PC-3 (cell line): ENCODE data around the gene DMD. TPM values are rescaled to one million over a fixed set of nuclear protein-coding genes. Genes with fewer than 3 reads are reported as not detected.

Experiments used
- ATAC-seq: fragments of 200-7000 bp; cut with Tn5 transposase; 2 replicates; pipeline ENCODE4 v1.9.1; 2020; ENCODE audit warnings: mild to moderate bottlenecking, moderate library complexity
- BruUV-seq: library from RNA; stranded (reverse); fragments of 400-500 nt; replicated peaks from 2 replicates; lab custom pipeline; 2021; lab: Mats Ljungman, UMichigan
- CTCF ChIA-PET: fragments of 300-600 bp; sonication (Branson Sonifier 250); formaldehyde crosslinking; loops from one replicate; lab custom pipeline; 2022; ENCODE audit warnings: antibody characterized with exemption; lab: Charles Lee
- POLR2A ChIA-PET: fragments of 300-600 bp; sonication (Branson Sonifier 250); formaldehyde crosslinking; loops from one replicate; lab custom pipeline; 2022; ENCODE audit warnings: antibody characterized with exemption; ENCODE audit not compliant: unreplicated experiment; lab: Charles Lee
- DNase-seq: peaks from one replicate; pipeline ENCODE4 v3.0.0-alpha.2; 2015
- H2AFZ ChIP-seq: fragments of 300-600 bp; sonication (generic); 2 replicates; pipeline ENCODE4 v1.6.0; 2016; ENCODE audit warnings: antibody characterized with exemption, low read length
- H3F3A ChIP-seq: fragments of 300-600 bp; sonication (generic); one replicate; pipeline ENCODE4 v1.6.0; 2017; ENCODE audit warnings: antibody characterized with exemption, low read length, control low read depth, mild to moderate bottlenecking; ENCODE audit not compliant: unreplicated experiment
- H3K27ac ChIP-seq: fragments of 300-600 bp; sonication (generic); 2 replicates; pipeline ENCODE4 v1.5.1; 2016; ENCODE audit warnings: mild to moderate bottlenecking, low read length
- H3K27me3 ChIP-seq: fragments of 300-600 bp; sonication (generic); 2 replicates; pipeline ENCODE4 v1.6.1; 2016; ENCODE audit warnings: low read length, mixed read lengths
- H3K36me3 ChIP-seq: fragments of 300-600 bp; sonication (generic); 2 replicates; pipeline ENCODE4 v1.6.1; 2016; ENCODE audit warnings: low read depth, mixed run types, low read length, mixed read lengths
- H3K4me1 ChIP-seq: fragments of 300-600 bp; sonication (generic); 2 replicates; pipeline ENCODE4 v1.5.1; 2016; ENCODE audit warnings: low read length; ENCODE audit not compliant: insufficient read depth
- H3K4me2 ChIP-seq: fragments of 300-600 bp; sonication (generic); 2 replicates; pipeline ENCODE4 v1.6.0; 2016; ENCODE audit warnings: low read length
- H3K4me3 ChIP-seq: fragments of 300-600 bp; sonication (generic); 2 replicates; pipeline ENCODE4 v1.5.1; 2016; ENCODE audit warnings: mild to moderate bottlenecking, low read length, mixed read lengths
- H3K79me2 ChIP-seq: fragments of 300-600 bp; sonication (generic); 2 replicates; pipeline ENCODE4 v1.6.1; 2017; ENCODE audit warnings: low read length, mixed read lengths
- H3K9ac ChIP-seq: fragments of 300-600 bp; sonication (generic); 2 replicates; pipeline ENCODE4 v1.6.0; 2016; ENCODE audit warnings: mild to moderate bottlenecking, low read length
- H3K9me2 ChIP-seq: fragments of 300-600 bp; sonication (generic); replicated peaks from 2 replicates; pipeline ENCODE4 v1.6.1; 2016; ENCODE audit warnings: mixed run types, low read length, mixed read lengths
- H3K9me3 ChIP-seq: fragments of 300-600 bp; sonication (generic); 2 replicates; pipeline ENCODE4 v1.6.1; 2016; ENCODE audit warnings: low read length, mixed read lengths
- H4K20me1 ChIP-seq: fragments of 300-600 bp; sonication (generic); 2 replicates; pipeline ENCODE4 v1.6.1; 2016; ENCODE audit warnings: low read length, mixed read lengths
- EZH2 ChIP-seq: fragments of 300-600 bp; sonication (generic); IDR thresholded peaks from one replicate; pipeline ENCODE4 v1.6.1; 2017; ENCODE audit warnings: antibody characterized with exemption, mild to moderate bottlenecking, low read length; ENCODE audit not compliant: unreplicated experiment
- EZH2phosphoT487 ChIP-seq: fragments of 300-600 bp; sonication (generic); IDR thresholded peaks from 2 replicates; pipeline ENCODE4 v1.6.1; 2018; ENCODE audit warnings: mild to moderate bottlenecking, antibody characterized with exemption, low read length, borderline replicate concordance
- intact Hi-C: fragments of 100-400 bp; cut with micrococcal nuclease; formaldehyde crosslinking; loops from 2 replicates; pipeline ENCODE4 v1.9.0; 2023
- total RNA-seq: library from RNA; depleted of rRNA; stranded (reverse); fragments of >200 nt; gene quantifications from 2 replicates; pipeline ENCODE4 v1.2.3, GENCODE V29; 2014
- TF ChIP-seq, protein P1 (sequence below): fragments of 300-600 bp; sonication (generic); conservative IDR thresholded peaks from 2 replicates; pipeline ENCODE4 v1.5.1; 2017; ENCODE audit warnings: antibody characterized with exemption, low read depth, mild to moderate bottlenecking, low read length

The DMD gene
- total RNA-seq, 1 experiment from 2014 or later: not detected

DNA sequence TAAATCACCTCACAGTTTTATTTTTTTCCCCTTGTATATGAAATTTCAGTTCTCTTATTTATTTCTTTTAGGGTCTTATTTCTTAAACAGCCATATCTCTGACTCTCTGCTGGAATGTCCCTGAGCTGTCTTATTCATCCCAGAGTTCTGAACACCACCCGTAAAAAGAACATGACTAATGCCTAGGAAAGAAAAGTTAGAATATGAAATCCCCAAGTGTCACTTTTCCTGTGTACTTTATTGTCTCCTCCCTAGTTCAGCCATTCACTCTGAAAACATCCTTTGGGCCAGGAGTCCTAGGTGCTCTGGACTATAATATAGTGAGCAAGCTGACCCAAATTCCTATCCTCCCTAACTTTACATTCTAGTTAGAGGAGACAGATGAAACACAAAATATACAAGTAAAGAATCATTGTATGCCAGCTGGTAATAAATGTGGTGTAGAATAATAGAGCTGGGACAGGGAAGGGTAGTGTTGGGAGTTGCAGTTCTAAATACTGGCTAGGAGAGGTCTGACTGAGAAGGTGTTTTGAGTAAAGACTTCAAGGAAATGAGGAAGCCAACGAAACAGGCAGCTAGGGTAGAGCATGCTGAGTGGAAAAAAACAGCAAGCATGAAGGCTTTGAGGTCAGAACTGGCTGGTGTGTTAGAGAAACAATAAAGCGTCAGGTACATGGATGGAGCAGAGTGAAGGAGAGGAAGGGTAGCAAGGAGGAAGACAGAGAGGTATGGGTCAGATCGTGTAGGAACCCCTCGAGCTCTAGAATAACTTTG, 2098.9 kb downstream of the DMD start:
- Histone ChIP-seq H3K4me1 (no peaks in the 10 kb centered on the region), H3F3A (no peaks in the 10 kb centered on the region), H3K27me3 (no peaks in the 10 kb centered on the region), H3K36me3 (no peaks in the 10 kb centered on the region), H3K27ac (no peak overlapping the region), H3K4me3 (no peak overlapping the region), H3K9ac (no peak overlapping the region), H3K9me2 (no peaks in the 10 kb centered on the region), H3K9me3 (no peaks in the 10 kb centered on the region), H2AFZ (no peak overlapping the region), H3K4me2 (no peak overlapping the region), H3K79me2 (no peaks in the 10 kb centered on the region), H4K20me1 (no peaks in the 10 kb centered on the region)
- DNase-seq (no peak), ATAC-seq (no peak)
- TF ChIP-seq, protein P1, sequence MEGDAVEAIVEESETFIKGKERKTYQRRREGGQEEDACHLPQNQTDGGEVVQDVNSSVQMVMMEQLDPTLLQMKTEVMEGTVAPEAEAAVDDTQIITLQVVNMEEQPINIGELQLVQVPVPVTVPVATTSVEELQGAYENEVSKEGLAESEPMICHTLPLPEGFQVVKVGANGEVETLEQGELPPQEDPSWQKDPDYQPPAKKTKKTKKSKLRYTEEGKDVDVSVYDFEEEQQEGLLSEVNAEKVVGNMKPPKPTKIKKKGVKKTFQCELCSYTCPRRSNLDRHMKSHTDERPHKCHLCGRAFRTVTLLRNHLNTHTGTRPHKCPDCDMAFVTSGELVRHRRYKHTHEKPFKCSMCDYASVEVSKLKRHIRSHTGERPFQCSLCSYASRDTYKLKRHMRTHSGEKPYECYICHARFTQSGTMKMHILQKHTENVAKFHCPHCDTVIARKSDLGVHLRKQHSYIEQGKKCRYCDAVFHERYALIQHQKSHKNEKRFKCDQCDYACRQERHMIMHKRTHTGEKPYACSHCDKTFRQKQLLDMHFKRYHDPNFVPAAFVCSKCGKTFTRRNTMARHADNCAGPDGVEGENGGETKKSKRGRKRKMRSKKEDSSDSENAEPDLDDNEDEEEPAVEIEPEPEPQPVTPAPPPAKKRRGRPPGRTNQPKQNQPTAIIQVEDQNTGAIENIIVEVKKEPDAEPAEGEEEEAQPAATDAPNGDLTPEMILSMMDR: no peak
- TF ChIP-seq EZH2phosphoT487 (no peak), EZH2 (no peak)
- no TSS peak for BruUV-seq
- CTCF ChIA-PET: no interaction called here
- intact Hi-C loops: no loop called here
- POLR2A ChIA-PET: no interaction called here

DNA sequence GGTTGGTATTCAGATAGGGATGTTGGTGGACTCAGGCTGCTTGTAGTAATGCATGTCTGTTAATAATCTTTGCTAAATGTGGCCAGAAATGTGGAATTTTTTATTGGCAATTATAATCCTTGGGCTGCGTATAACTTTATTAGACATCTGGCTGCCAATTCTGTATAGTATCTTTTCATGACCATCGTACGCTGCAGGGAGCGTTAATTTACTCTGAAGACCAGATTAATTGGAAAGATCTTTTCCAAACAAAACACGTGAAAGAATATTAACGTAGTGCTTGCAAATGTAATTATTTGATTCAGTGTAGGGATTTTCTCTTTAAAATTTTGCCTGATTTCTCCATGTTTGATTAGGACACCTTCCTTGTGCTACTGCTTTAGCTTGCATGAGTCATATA, 2100.7 kb downstream of the DMD start:
- DNase-seq (no peak), ATAC-seq (no peak)
- no peak overlapping the region for H2AFZ ChIP-seq
- no peak overlapping the region for H3K27ac ChIP-seq
- no peaks in the 10 kb centered on the region for H3K9me3 ChIP-seq
- no peak overlapping the region for H3K4me3 ChIP-seq
- H3K9me2 ChIP-seq: no peaks in the 10 kb centered on the region
- POLR2A ChIA-PET: no interaction called here
- CTCF ChIA-PET: no interaction called here
- H3K9ac ChIP-seq: no peak overlapping the region
- no peaks in the 10 kb centered on the region for H4K20me1 ChIP-seq
- no peaks in the 10 kb centered on the region for H3K79me2 ChIP-seq
- no TSS peak for BruUV-seq
- intact Hi-C loops: no loop called here
- H3K36me3 ChIP-seq: no peaks in the 10 kb centered on the region
- H3K4me1 ChIP-seq: no peaks in the 10 kb centered on the region
- H3K4me2 ChIP-seq: no peak overlapping the region
- no peak for TF ChIP-seq EZH2
- TF ChIP-seq EZH2phosphoT487: no peak
- TF ChIP-seq, protein P1: no peak
- no peaks in the 10 kb centered on the region for H3F3A ChIP-seq
- no peaks in the 10 kb centered on the region for H3K27me3 ChIP-seq

DNA sequence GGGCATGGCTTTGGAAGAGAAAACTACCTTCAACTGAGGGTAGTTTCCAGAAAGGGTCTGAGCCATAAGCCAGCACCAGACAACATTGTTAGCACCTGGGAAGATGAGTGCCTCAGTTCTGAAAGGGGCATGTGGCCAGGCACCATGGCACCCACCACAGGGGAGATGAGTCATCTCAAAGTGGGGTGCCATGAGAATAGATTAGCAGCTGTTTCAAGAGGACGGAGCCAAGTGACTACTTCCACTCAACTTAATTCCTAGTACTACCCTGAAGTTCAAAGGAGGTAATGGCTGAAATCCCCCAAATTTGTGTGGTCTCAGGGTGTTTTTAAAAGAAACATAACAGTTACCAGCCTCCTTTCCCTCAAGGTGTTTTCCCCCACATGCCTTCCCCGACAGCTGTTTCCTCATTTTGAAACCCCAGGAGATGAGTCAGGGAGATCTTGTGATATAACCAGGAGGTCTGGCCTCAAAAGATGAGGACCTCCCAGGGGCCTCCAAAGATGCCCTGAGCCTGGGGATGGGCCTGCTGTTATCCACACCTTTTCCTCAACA, 2111.7 kb downstream of the DMD start:
- Histone ChIP-seq H3K4me1 (no peaks in the 10 kb centered on the region), H3K36me3 (no peaks in the 10 kb centered on the region), H3K4me2 (no peak overlapping the region), H2AFZ (no peak overlapping the region), H4K20me1 (no peaks in the 10 kb centered on the region), H3K79me2 (no peaks in the 10 kb centered on the region), H3K27me3 (no peaks in the 10 kb centered on the region), H3K27ac (no peak overlapping the region), H3F3A (no peaks in the 10 kb centered on the region), H3K9ac (no peak overlapping the region), H3K9me2 (no peaks in the 10 kb centered on the region), H3K9me3 (no peaks in the 10 kb centered on the region), H3K4me3 (no peak overlapping the region)
- ChIA-PET CTCF (no interaction called here), POLR2A (no interaction called here)
- TF ChIP-seq EZH2: no peak
- TF ChIP-seq, protein P1: no peak
- TF ChIP-seq EZH2phosphoT487: no peak
- ATAC-seq: no peak
- no peak for DNase-seq
- intact Hi-C loops: no loop called here
- BruUV-seq: no TSS peak
